Measurements from ENCODE around the gene STK17B.

DNA sequence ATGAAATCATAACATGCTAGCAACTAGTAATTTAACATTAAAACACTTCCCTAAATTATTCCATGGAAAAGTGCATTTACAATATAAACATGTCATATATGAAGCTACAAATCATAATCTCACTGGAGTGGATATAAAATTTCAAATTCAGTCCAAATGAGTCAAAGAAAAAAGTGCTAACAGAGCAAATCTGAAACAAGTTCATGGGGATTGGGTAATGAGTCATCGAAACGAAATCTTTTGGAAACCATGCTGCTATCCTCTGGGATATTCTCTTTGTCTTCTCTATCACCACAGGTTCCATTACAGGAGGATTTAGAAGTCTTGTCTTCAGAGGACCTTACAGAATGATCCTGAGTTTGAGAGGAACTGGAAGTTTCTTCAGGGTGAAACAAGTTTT is 34.1 kb downstream of the STK17B start:
- TF ChIP-seq SMC3 (IDR thresholded peaks at IDR 0.05), result no peak
- TF ChIP-seq RAD21 (conservative IDR thresholded peaks at IDR 0.05 in 1 of 2, IDR thresholded peaks at IDR 0.05 in 1 of 2), result no peak
- TF ChIP-seq, protein P1, sequence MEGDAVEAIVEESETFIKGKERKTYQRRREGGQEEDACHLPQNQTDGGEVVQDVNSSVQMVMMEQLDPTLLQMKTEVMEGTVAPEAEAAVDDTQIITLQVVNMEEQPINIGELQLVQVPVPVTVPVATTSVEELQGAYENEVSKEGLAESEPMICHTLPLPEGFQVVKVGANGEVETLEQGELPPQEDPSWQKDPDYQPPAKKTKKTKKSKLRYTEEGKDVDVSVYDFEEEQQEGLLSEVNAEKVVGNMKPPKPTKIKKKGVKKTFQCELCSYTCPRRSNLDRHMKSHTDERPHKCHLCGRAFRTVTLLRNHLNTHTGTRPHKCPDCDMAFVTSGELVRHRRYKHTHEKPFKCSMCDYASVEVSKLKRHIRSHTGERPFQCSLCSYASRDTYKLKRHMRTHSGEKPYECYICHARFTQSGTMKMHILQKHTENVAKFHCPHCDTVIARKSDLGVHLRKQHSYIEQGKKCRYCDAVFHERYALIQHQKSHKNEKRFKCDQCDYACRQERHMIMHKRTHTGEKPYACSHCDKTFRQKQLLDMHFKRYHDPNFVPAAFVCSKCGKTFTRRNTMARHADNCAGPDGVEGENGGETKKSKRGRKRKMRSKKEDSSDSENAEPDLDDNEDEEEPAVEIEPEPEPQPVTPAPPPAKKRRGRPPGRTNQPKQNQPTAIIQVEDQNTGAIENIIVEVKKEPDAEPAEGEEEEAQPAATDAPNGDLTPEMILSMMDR (IDR thresholded peaks at IDR 0.05), result no peak
- no peak for TF ChIP-seq POLR2A (IDR thresholded peaks at IDR 0.05; ENCODE audit: low read length)
- TF ChIP-seq MAFK (IDR thresholded peaks at IDR 0.05; ENCODE audit: partially characterized antibody), result peak; percentile 53
- no peak for TF ChIP-seq HOXB13 (CRISPR knock-in tag; IDR thresholded peaks at IDR 0.05; ENCODE audit: low read depth)
- TF ChIP-seq HOXA7 (CRISPR knock-in tag; IDR thresholded peaks at IDR 0.05), result no peak
- TF ChIP-seq, protein P2, sequence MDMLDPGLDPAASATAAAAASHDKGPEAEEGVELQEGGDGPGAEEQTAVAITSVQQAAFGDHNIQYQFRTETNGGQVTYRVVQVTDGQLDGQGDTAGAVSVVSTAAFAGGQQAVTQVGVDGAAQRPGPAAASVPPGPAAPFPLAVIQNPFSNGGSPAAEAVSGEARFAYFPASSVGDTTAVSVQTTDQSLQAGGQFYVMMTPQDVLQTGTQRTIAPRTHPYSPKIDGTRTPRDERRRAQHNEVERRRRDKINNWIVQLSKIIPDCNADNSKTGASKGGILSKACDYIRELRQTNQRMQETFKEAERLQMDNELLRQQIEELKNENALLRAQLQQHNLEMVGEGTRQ (IDR thresholded peaks at IDR 0.05), result no peak
- TF ChIP-seq, protein P3, sequence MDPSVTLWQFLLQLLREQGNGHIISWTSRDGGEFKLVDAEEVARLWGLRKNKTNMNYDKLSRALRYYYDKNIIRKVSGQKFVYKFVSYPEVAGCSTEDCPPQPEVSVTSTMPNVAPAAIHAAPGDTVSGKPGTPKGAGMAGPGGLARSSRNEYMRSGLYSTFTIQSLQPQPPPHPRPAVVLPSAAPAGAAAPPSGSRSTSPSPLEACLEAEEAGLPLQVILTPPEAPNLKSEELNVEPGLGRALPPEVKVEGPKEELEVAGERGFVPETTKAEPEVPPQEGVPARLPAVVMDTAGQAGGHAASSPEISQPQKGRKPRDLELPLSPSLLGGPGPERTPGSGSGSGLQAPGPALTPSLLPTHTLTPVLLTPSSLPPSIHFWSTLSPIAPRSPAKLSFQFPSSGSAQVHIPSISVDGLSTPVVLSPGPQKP (IDR thresholded peaks at IDR 0.05; ENCODE audit: low read depth, low read length), result no peak
- TF ChIP-seq HDAC2 (IDR thresholded peaks at IDR 0.05), result no peak

Measured in A549 (cell line).